ENCODE measurements around the gene TTC28.

TTC28 gene

DNA sequence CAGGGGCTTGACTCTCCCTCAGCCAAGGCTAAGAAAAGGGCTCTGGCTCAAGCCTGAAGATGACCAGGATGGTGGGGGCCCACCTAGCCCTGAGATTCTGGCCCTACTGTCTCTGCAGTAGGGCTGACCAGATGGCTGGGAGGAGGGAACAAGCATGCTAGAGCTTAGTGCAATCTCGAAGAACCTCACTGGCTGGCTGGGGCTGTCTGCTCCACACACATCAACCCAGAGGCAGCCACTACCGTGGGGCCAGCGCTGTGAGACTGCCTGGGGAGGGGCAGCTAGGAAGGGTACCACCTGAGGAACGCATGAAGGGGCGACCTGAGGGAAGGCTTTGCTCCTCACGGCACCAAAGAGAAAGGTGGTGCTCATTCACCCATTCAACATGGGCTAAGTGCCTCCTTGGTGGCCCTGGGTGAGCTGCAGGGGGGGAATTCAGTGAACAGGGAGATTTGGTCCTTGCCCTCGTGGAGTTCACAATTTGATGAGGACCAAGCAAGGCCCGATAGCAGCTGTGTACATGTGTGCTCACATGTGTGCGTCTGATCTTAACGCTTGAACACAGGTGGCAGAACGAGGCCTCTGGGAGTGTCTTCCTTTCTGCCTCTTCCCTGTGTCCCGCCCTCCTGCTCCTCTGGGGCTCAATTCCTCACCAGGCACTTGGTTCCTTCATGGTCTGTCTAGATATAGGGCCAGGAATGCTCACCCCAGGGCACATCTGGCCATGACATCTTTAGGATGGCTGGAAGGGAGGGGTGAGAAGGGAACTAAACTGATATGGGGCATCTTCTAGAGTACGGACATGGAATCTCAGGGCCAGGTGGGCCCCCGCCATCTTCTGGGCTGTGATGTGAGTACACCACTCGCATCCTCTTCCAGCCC is 658.3 kb downstream of the TTC28 start:
- no peak for DNase-seq (ENCODE audit: low read depth)

- peak; percentile 12 for DNase-seq (ENCODE audit: low read depth)
These were observed 659.5 kb downstream of the TTC28 start for GRCh38 chr22:28019881-28020861.

- DNase-seq (ENCODE audit: low read depth), result no peak
These were observed 660.3 kb downstream of the TTC28 start for GRCh38 chr22:28019360-28019759.

DNA sequence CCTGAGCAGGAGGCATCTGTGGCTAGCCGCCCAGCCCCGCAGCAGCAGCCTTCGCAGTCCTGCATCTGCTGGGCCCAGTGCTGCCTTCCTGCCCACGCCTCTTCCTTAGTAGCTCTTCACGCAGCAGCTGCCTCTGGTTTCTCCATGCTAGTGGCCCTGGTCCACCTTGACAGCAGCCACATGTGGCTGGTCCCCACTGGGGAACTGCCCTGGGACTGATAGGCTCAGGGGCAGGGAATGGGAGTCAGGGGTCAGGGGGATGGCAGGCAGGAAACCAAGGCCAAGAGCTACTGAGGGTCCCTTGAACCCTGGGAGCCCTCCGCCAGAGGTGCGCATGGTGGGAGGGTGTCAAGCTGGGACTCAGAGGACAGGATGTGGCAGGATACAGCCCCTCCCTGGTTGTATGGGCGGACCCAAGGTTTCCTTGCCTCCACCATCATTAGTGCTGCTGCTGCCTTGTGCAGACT is 661.1 kb downstream of the TTC28 start:
- no peak for DNase-seq (ENCODE audit: low read depth)

- no peak for DNase-seq (ENCODE audit: low read depth)
These were observed 661.8 kb downstream of the TTC28 start for GRCh38 chr22:28017859-28018258.

- DNase-seq (ENCODE audit: low read depth), result no peak
These were observed 662.2 kb downstream of the TTC28 start for GRCh38 chr22:28017558-28017820.

DNA sequence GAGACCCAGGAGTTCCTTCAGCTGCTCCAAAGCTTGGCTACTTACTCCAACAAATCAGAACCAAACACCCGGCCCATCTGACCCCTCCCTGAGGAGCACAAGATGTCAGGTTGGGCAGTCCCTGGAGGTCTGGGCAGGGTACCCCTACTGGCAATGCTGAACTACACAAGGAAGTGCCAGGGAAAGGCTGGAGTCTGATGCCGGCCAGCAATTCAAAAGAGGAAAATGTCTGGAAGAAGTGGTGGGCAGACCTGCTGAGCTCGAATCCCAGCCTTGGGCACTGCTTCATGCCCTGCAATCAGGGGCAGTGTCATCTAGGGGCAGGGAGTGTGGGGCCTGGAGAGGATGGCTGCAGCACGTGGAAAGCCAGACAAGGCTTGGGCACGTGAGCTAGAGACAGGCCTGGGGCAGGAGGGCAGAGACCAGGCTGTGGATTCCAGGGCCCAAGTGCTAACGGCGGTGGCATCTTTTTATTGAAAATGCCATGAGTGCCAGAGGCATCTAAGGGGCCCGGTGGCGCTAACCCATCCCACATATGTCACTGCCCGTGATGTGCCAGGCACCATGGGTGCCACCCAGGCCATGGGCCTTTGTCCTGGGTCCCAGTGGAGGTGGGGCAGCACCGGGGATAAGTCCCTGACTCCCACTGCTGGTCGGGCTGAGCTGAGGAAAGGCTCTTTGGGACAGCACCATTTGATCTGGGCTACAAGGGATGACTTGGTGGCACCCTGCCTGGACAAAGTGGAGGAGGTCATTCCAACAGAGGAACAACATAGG is 662.7 kb downstream of the TTC28 start:
- DNase-seq (ENCODE audit: low read depth), result no peak

- DNase-seq (ENCODE audit: low read depth), result no peak
These were observed 663.7 kb downstream of the TTC28 start for GRCh38 chr22:28015676-28016601.

DNA sequence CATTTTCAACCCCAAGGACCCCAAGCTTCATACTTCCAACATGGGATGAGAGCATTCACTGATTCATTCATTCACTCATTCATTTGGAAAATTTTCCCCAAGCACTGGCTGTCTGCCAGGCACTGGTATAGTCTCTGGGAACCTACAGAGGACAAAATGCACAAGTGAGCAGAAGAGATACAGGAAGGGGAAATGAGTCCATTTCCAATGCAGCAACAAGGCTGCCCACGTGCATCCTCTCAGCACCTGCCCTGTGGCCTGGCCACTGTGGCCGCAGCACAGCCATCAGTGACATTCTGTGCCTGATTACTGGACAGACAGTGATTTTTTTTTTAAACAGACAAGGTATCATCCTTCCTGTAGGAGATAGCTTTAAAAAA is 664.6 kb downstream of the TTC28 start:
- no peak for DNase-seq (ENCODE audit: low read depth)

DNA sequence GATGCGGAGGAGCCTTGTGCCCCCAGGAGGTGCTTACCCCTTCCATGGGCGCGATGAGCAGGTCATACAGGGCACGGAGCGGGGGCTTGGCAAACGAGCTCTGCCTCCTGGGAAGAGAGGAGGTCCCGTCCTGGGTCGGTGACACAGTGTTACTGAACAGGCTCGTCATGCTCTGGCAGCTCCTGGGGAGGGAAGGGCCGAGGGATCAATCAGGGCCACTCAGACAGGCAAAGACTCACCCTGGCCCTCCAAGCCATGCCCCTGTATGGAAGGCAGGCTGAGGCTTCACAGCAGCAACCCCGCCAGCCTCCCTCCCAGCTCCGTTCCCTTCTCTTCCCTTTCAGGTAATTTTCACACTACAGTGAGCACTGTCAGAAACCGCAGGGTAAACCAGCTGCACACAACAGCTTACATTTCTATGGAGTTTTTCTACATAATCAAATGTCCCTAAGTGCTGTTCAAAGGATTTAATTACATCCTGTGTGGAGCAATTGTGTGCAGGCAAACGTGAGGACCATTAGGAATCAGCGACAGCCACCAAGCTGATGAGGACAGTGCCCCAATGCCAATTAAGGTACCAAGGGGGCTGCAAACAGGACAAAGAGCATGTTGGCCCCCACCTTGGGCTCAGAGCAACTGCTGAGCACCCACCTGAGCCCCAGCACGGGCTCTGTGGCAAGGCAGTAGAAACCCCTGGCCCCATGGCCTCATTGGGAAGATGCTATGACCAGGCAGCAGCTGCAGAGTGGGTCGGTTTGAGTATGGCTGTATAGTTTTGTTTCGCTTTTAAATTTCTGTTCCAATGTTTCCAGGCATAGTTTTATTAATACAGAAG is 665.2 kb downstream of the TTC28 start:
- no peak for DNase-seq (ENCODE audit: low read depth)

GRCh38 chr22:28013611-28014010 is 666.0 kb downstream of the TTC28 start:
- DNase-seq (ENCODE audit: low read depth), result no peak

DNA sequence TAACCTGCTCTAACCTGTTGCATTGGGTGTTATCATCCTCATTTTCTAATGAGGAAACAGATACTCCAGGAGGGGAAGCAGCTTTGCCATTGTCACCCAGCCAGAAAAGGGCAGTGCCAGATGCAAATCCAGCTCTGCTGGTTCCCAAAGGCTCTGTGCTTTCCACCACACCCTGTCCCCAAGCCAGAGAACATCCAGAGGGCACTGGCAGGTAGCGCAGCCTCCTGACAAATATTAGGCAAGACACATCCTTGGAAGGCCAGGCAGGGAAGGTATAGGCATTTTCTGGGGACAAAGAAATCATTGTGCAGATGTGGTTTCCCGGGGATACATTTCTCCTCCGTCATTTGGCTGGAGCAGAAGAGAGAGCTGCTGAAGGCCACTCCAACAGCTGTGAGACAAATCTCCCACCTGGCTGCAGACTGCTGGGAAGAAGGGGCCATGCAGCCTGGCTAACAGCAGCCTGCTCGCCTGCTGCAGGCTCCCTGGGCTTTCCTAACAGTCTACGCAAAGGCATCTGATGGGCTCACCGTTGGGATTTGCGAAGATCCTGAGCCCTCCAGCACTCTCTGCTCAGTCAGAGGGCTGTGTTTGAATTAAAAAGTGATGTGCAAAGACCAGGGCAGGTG is 666.7 kb downstream of the TTC28 start:
- no peak for DNase-seq (ENCODE audit: low read depth)

DNA sequence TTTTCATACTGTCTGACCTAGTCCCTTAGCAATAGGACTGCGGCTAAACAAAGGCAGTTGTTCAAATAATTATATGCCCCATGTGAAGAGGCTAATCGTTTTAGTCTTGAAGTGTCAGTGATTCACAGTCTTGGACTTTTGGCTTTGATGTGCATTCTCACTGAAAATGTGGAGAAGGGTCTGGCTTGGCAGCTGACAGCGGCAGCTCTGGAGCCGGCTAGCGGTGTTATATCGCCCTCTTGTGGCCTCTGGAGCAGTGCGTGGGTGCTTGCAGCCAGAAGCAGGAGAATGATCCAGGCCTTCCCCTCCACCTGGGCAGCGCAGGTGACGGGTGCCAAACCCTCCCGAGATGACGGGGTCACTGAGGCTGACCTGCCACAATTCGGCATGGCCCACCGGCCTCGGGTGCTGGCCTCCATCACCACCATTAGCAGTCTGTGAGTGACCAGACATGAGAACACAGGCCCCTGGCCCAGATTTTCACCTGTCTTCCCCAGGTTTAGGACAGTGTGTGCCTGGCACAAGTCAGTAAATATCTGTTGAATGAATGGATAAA is 670.3 kb downstream of the TTC28 start:
- peak; percentile 39 for DNase-seq (ENCODE audit: low read depth)

DNA sequence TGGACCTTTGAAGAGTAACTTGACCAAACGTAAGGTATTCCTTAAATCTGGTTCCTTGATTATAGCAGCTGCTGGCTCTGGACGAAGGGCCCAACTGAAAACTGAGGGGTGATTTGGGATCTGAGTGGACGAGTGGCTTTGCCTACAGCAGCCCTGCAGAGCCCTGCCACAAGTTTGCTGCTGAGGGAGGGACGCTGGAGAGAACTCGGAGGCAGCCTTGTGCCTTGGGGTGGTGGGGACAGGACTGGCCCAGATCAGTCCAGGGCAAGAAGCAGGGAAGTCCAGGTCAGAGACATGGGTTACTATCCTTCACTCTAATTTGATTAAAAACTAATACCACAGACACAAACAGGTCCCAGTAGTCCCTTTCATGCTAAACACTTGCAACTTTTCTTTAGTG is 671.0 kb downstream of the TTC28 start:
- no peak for DNase-seq (ENCODE audit: low read depth)

DNA sequence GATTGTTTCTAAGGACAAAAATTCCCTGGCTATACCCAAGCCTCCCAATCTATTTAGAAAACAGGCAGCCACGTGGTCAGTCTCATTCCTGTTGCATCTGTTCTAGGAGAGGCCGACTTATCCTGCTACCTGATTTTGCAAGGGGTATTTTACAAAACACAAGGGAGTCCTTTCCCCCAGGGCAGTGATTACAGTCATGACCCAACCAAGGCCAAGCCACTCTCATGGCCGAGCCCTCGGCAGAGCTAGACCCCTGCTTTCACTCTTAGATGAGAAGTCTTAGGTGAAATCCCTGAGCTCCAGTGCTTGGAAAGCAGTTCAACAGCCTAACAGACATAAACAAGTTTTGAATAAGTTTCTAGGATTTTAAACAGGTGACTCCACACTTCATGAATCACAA is 671.6 kb downstream of the TTC28 start:
- no peak for DNase-seq (ENCODE audit: low read depth)

DNA sequence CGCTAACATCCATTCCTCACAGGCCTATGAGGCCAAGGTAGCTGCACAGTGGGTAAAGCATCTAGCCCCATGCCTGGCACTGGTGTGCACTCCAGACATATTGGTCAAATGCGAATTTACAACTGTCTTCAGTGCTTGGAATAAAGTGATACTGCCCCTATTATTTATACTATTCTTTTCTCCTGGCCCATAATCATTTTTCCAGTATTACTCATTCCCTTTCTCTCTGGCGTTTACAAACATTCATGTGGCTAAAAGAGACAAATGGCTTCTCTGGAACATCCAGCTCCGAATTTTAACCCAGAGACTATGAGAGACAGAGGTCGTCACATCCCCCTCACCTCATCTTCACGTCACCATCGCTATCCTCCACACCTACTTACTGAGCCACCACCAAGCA is 673.4 kb downstream of the TTC28 start:
- DNase-seq (ENCODE audit: low read depth), result no peak

- DNase-seq (ENCODE audit: low read depth), result no peak
These were observed 674.1 kb downstream of the TTC28 start for GRCh38 chr22:28005513-28005912.

GRCh38 chr22:28004021-28004420 is 675.6 kb downstream of the TTC28 start:
- DNase-seq (ENCODE audit: low read depth), result no peak

DNA sequence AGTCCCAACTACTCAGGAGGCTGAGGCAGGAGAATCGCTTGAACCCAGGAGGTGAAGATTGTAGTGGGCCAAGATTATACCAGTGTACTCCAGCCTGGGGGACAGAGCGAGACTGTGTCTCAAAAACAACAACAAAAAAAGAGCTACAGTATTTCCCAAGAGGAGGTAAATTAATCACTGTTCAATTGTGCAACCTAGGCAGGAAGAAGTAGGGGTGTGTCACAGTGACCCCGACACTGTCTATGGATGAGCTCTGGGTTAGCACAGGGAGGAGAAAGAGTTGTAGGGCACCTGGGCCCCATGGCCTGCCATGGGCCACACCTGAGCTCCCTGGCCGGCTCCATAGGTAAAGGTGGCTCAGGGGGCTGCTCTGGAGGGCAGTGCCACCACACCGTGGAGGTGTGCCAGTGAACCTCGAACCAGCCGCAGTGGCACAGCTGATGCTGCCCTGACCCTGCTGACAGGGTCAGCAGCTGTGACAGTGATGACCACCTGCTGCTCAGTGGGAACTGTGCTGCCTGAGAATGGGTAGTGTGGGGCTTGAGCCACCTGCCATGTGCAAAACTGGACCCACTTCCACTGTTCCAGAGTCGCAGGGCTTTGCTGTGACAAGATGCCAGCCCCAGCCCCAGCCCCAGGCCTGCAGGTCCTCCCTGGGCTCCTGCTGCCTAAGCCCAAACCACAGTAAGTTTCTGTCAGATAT is 676.6 kb downstream of the TTC28 start:
- DNase-seq (ENCODE audit: low read depth), result no peak
